Rectal smooth muscle tissue (tissue), 1 donor: Measurements from ENCODE around the gene CTBS.
"Not testable (repeated sequence)": the region's sequence is repeated elsewhere in the genome, so short reads cannot be mapped to it uniquely, and the experiment has no call there.

Experiments used
- H3K27ac ChIP-seq: one replicate; pipeline ENCODE4 v1.7.0; 2013; ENCODE audit warnings: low read depth, low read length, inconsistent platforms
- H3K27me3 ChIP-seq: one replicate; pipeline ENCODE4 v1.7.0; 2013; ENCODE audit warnings: low read length; ENCODE audit not compliant: control insufficient read depth, insufficient read depth
- H3K36me3 ChIP-seq: one replicate; pipeline ENCODE4 v1.7.0; 2013; ENCODE audit warnings: low read length; ENCODE audit not compliant: control insufficient read depth, insufficient read depth
- H3K4me1 ChIP-seq: one replicate; pipeline ENCODE4 v1.7.0; 2013; ENCODE audit warnings: low read length; ENCODE audit not compliant: control insufficient read depth, insufficient read depth
- H3K4me3 ChIP-seq: one replicate; pipeline ENCODE4 v1.7.0; 2013; ENCODE audit warnings: low read length
- H3K9ac ChIP-seq: one replicate; pipeline ENCODE4 v1.7.0; 2013; ENCODE audit warnings: low read length

Gene CTBS

DNA sequence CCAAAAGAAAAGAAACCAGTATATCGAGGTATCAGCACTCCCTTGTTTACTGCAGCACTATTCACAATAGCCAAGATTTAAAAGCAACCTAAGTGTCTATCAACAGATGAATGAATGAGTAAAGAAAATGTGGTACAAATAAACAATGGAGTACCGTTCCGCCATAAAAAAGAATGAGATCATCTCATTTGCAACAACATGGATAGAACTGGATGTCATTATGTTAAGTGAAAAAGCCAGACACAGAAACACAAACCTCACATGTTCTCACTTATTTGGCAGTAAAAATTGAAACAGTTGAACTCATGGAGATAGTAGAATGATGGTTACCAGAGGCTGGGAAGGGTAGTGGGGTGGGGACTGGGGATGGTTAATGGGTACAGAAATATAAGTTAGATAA lies 63.6 kb downstream of the CTBS start:
- no peaks in the 10 kb centered on the region for H3K36me3 ChIP-seq
- no peaks in the 10 kb centered on the region for H3K4me1 ChIP-seq
- H3K27ac ChIP-seq: no peak overlapping the region
- H3K27me3 ChIP-seq: no peaks in the 10 kb centered on the region
- H3K9ac ChIP-seq: no peak overlapping the region
- H3K4me3 ChIP-seq: no peak overlapping the region

DNA sequence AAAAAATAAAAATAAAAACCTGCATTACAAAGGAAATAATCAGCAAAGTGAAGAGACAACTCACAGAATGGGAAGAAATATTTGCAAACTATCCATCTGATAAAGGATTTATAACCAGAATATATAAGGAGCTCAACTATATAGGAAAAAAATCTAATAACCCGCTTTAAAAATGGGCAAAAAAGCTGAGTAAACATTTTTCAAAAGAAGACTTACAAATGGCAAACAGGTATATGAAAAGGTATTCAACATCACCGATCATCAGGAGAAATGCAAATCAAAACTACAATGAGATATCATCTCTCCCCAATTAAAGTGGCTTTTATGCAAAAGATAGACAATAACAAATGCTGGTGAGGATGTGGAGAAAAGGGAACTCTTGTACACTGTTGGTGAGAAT lies 64.1 kb downstream of the CTBS start:
- H3K27me3 ChIP-seq: no peaks in the 10 kb centered on the region
- no peak overlapping the region for H3K9ac ChIP-seq
- H3K27ac ChIP-seq: no peak overlapping the region
- H3K4me3 ChIP-seq: no peak overlapping the region
- no peaks in the 10 kb centered on the region for H3K36me3 ChIP-seq
- H3K4me1 ChIP-seq: peaks cover under 1% of the 10 kb centered on the region

DNA sequence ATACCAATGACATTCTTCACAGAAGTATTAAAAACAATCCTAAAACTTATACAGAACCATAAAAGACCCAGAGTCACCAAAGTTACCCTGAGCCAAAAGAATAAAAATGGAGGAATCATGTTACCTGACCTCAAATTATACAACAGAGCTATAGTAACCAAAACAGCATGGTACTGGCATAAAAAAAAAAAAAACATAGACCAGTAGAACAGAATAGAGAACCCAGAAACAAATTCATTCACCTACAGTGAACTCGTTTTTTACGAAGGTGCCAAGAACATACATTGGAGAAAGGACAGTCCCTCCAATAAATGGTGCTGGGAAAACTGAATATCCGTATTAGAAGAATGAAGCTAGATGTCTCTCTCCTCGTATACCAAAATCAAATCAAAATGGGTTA lies 65.2 kb downstream of the CTBS start:
- H3K36me3 ChIP-seq: no peaks in the 10 kb centered on the region
- H3K27me3 ChIP-seq: no peaks in the 10 kb centered on the region
- H3K9ac ChIP-seq: no peak overlapping the region
- H3K27ac ChIP-seq: no peak overlapping the region
- H3K4me1 ChIP-seq: peaks cover 10% of the 10 kb centered on the region
- no peak overlapping the region for H3K4me3 ChIP-seq

DNA sequence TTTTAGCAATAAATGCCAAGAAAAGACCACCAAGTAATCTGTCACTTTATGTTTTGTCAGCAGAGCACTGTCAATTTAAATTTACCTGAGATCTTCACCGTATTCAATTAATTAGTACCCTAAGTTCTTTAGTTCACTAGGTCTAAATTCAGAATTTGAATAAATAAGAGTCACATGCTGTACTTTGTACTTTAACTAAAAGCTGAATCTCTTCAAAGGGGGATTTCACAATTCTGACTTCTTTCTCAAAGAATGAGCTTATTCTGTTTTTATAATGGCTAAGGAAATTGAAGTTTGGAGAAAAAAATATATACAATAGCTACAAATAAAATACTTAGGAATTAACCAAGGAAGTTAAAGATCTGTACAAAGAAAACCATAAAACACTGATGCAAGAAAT lies 65.7 kb downstream of the CTBS start:
- H3K27me3 ChIP-seq: no peaks in the 10 kb centered on the region
- no peaks in the 10 kb centered on the region for H3K36me3 ChIP-seq
- H3K4me3 ChIP-seq: no peak overlapping the region
- no peak overlapping the region for H3K27ac ChIP-seq
- no peak overlapping the region for H3K9ac ChIP-seq
- H3K4me1 ChIP-seq: peaks cover 10% of the 10 kb centered on the region

GRCh38 chr1:84507887-84508286 lies 66.4 kb downstream of the CTBS start:
- not testable (repeated sequence) for H3K27me3 ChIP-seq, H3K27ac ChIP-seq, H3K36me3 ChIP-seq, H3K9ac ChIP-seq, H3K4me3 ChIP-seq
- peaks cover 10% of the 10 kb centered on the region for H3K4me1 ChIP-seq

DNA sequence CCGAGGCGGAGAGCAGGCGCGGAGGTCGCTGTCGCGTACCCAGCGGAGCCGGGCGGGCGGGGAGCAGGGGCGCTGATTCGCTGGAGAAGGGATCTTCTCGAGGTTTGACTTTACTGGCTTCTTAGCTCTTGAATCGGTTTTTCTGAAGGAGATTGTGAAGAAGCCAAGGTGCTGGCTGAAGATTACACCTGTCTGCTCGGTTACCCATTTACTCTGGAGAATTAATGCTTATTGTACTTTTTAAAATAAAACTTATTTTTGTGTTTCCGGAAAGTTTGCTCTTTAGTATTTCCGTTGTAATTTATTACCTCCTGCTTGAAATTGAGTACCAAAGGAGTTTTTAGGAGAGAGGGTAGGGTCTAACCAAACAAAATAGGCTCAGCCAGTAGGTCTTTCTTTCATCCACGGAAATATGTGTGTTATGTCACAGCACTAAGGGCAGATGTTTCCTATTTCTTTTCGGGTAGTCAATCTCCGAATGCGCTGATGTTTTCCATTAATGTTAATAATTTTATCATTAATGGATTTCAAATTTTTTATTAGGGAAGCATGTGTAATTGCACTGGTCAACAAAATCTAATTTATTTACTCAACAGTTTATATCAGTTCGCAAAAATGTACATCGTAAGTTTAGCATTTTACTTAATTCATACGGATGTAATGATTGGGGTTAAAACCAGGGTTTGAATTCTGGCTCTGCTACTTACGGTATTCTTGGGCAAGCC lies 67.3 kb downstream of the CTBS start:
- peak overlapping the region; percentile 86 for H3K4me3 ChIP-seq
- H3K27ac ChIP-seq: peak overlapping the region; percentile 97
- peaks cover 12% of the 10 kb centered on the region for H3K4me1 ChIP-seq
- H3K9ac ChIP-seq: peak overlapping the region; percentile 74
- H3K27me3 ChIP-seq: no peaks in the 10 kb centered on the region
- no peaks in the 10 kb centered on the region for H3K36me3 ChIP-seq

- Histone ChIP-seq H3K27ac (peak within 1 kb of the TSS; percentile 97), H3K27me3 (no peaks in the 10 kb centered on the region), H3K4me3 (peak within 1 kb of the TSS; percentile 86), H3K36me3 (no peaks in the 10 kb centered on the region), H3K4me1 (peaks cover 12% of the 10 kb centered on the region), H3K9ac (peak within 1 kb of the TSS; percentile 86)
These were observed 68.1 kb downstream of the CTBS start, which contains the start of the genes GNG5 and SPATA1 for GRCh38 chr1:84506002-84506728. TSS of gene GNG5 (minus strand) at chr1:84506581. CDS start at chr1:84506091, 490 bp downstream. TSS of gene SPATA1 (plus strand) at chr1:84506386. CDS start at chr1:84516360, 9,974 bp downstream.

GRCh38 chr1:84505493-84506001 lies 68.7 kb downstream of the CTBS start:
- no peaks in the 10 kb centered on the region for H3K27me3 ChIP-seq
- H3K4me1 ChIP-seq: peaks cover 12% of the 10 kb centered on the region
- H3K36me3 ChIP-seq: no peaks in the 10 kb centered on the region
- H3K9ac ChIP-seq: peak overlapping the region; percentile 86
- peak overlapping the region; percentile 86 for H3K4me3 ChIP-seq
- H3K27ac ChIP-seq: peak overlapping the region; percentile 97

GRCh38 chr1:84504580-84505492 lies 69.4 kb downstream of the CTBS start:
- no peaks in the 10 kb centered on the region for H3K36me3 ChIP-seq
- peaks cover 12% of the 10 kb centered on the region for H3K4me1 ChIP-seq
- H3K4me3 ChIP-seq: peak overlapping the region; percentile 86
- H3K27me3 ChIP-seq: no peaks in the 10 kb centered on the region
- H3K27ac ChIP-seq: peak overlapping the region; percentile 97
- H3K9ac ChIP-seq: peak overlapping the region; percentile 86

GRCh38 chr1:84502927-84503326 lies 71.3 kb downstream of the CTBS start:
- Histone ChIP-seq H3K27ac (no peak overlapping the region), H3K27me3 (no peaks in the 10 kb centered on the region), H3K36me3 (peaks cover 4% of the 10 kb centered on the region), H3K4me1 (peaks cover 16% of the 10 kb centered on the region), H3K9ac (no peak overlapping the region), H3K4me3 (no peak overlapping the region)
